Activated naive CD4-positive, alpha-beta T cell treated with anti-CD3 and anti-CD28 coated beads, Interleukin-2, amount 10 ng/mL, durations not matched to agents 7 days and 5 days (primary cell): ENCODE results near the gene SRP54.
"Not testable (repeated sequence)": the region's sequence is repeated elsewhere in the genome, so short reads cannot be mapped to it uniquely, and the experiment has no call there.

ENCODE experiments used
- CTCF ChIA-PET: fragments of 350-600 bp; sonication (Branson Sonifier 250); formaldehyde crosslinking; loops from one replicate; lab custom pipeline; 2021; ENCODE audit warnings: antibody characterized with exemption; lab: Charles Lee
- DNase-seq: peaks from one replicate; pipeline ENCODE4 v3.0.0-alpha.2; 2020
- H3K27ac Mint-ChIP-seq: one replicate; pipeline ENCODE4 v1.8.0; 2021; ENCODE audit warnings: mild to moderate bottlenecking, moderate library complexity, mixed read lengths
- H3K27me3 Mint-ChIP-seq: one replicate; pipeline ENCODE4 v1.8.0; 2021; ENCODE audit warnings: mild to moderate bottlenecking, mixed read lengths
- H3K36me3 Mint-ChIP-seq: one replicate; pipeline ENCODE4 v1.8.0; 2021; ENCODE audit warnings: mixed read lengths
- H3K4me1 Mint-ChIP-seq: one replicate; pipeline ENCODE4 v1.8.0; 2021; ENCODE audit warnings: mixed read lengths
- H3K4me3 Mint-ChIP-seq: one replicate; pipeline ENCODE4 v1.8.0; 2021; ENCODE audit warnings: mild to moderate bottlenecking, moderate library complexity, mixed read lengths
- H3K9me3 Mint-ChIP-seq: one replicate; pipeline ENCODE4 v1.8.0; 2021; ENCODE audit warnings: mixed read lengths

Gene SRP54

DNA sequence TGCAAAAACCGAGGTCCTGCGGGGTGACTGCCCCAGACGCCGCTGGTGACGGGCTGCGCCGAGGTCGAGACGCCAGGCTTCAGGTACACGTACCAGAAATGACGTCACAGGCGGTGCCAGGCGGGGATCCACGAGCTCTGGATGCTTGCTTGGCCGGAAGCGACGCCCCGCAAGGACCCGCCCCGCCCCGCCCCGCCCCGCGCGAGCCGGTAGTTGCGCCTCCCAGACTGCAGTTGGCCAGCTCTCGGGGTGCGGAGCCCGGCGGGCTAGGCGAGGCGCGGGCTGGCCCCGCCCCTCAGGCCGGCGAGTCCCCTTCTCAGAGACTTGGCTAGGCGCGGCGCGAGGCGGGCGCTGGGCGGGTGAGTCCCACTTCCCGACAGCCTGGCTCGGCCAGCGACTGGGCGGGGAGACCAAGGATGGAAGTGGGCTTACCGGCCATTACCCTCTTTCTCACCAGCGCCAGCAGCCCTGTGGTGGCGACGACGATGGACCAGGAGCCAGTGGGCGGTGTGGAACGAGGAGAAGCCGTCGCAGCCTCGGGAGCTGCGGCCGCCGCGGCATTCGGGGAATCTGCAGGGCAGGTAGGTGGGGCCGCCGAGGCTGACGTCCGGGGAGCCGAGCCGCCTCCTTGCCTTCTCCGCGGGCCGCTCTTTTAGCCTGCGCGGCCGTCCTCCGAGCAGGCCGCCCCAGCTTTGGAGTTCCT, 63.4 kb downstream of the SRP54 start, which contains the start of gene FAM177A1:
FAM177A1 (plus strand) TSS at position 225 of the 703 bp plus-strand sequence; CDS start at position 417, 192 bp downstream.
- Mint-ChIP-seq H3K4me1 (peaks cover 40% of the 10 kb centered on the region), H3K27me3 (no peaks in the 10 kb centered on the region), H3K9me3 (no peaks in the 10 kb centered on the region)

GRCh38 chr14:35046751-35047536, 64.2 kb downstream of the SRP54 start:
- Mint-ChIP-seq H3K4me3 (peak overlapping the region; percentile 90), H3K4me1 (peaks cover 42% of the 10 kb centered on the region), H3K27me3 (no peaks in the 10 kb centered on the region), H3K9me3 (no peaks in the 10 kb centered on the region), H3K36me3 (peaks cover 20% of the 10 kb centered on the region), H3K27ac (peak overlapping the region; percentile 99)
- DNase-seq = no peak
- CTCF ChIA-PET = interaction anchor here (1.2 to 1.8 kb wide), 4 partner anchors 9 to 357 kb away, joined by 3 to 9 read pairs (median 6); partner anchors contain the start of gene NFKBIA

More for the DNA sequence above, 63.4 kb downstream of the SRP54 start, which contains the start of gene FAM177A1:
- CTCF ChIA-PET = interaction anchor here (1.2 to 1.8 kb wide), 4 partner anchors 10 to 358 kb away, joined by 3 to 9 read pairs (median 6); partner anchors contain the start of gene NFKBIA
- peaks cover 15% of the 10 kb centered on the region for H3K36me3 Mint-ChIP-seq
- peak; percentile 99 for DNase-seq
- peak within 1 kb of the TSS; percentile 99 for H3K27ac Mint-ChIP-seq
- peak within 1 kb of the TSS; percentile 90 for H3K4me3 Mint-ChIP-seq

DNA sequence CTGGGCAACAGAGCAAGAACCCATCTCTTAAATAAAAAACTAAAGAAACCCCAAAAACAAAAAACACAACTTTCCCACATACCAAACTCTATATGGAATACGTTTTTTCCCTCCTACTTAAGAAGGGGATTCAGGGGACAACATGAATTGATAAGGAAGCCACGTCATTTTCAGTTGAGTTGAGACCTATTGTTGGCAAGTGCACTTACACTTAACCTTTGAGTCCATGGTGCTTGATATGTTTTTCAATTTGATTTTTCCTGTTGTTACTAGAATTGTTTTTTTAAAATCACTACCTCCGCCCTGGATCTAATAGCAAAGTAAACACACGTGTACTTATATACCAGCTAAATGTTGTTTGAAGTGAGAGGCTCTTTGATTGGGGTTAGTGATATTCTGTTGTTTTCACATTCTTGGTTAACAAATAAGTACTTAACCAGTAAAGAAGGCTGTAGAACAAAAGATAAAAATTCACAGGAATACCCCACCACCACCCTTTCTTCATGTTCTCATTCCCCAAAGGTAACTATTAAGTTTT, 65.3 kb downstream of the SRP54 start:
- Mint-ChIP-seq H3K27me3 (no peaks in the 10 kb centered on the region), H3K4me1 (peaks cover 42% of the 10 kb centered on the region), H3K9me3 (no peaks in the 10 kb centered on the region), H3K4me3 (peak overlapping the region; percentile 90), H3K27ac (peak overlapping the region; percentile 99), H3K36me3 (peaks cover 23% of the 10 kb centered on the region)
- CTCF ChIA-PET = no interaction called here
- DNase-seq = no peak

GRCh38 chr14:35050652-35051051, 67.9 kb downstream of the SRP54 start:
- CTCF ChIA-PET = no interaction called here
- Mint-ChIP-seq H3K27ac (no peak overlapping the region), H3K36me3 (peaks cover 26% of the 10 kb centered on the region), H3K4me1 (peaks cover 33% of the 10 kb centered on the region), H3K27me3 (no peaks in the 10 kb centered on the region), H3K9me3 (no peaks in the 10 kb centered on the region), H3K4me3 (no peak overlapping the region)
- DNase-seq = no peak

GRCh38 chr14:35051796-35052195, 69.0 kb downstream of the SRP54 start:
- Mint-ChIP-seq H3K4me1 (peaks cover 32% of the 10 kb centered on the region), H3K27ac (no peak overlapping the region)

GRCh38 chr14:35052637-35053036, 69.8 kb downstream of the SRP54 start:
- peaks cover 28% of the 10 kb centered on the region for H3K4me1 Mint-ChIP-seq
- no peak for DNase-seq
- CTCF ChIA-PET = no interaction called here
- H3K27ac Mint-ChIP-seq = no peak overlapping the region
- H3K27me3 Mint-ChIP-seq = no peaks in the 10 kb centered on the region
- H3K4me3 Mint-ChIP-seq = no peak overlapping the region
- peaks cover 31% of the 10 kb centered on the region for H3K36me3 Mint-ChIP-seq
- H3K9me3 Mint-ChIP-seq = no peaks in the 10 kb centered on the region

More at GRCh38 chr14:35051796-35052195, 69.0 kb downstream of the SRP54 start:
- CTCF ChIA-PET = no interaction called here
- Mint-ChIP-seq H3K27me3 (no peaks in the 10 kb centered on the region), H3K9me3 (no peaks in the 10 kb centered on the region), H3K36me3 (peaks cover 29% of the 10 kb centered on the region), H3K4me3 (no peak overlapping the region)
- no peak for DNase-seq

DNA sequence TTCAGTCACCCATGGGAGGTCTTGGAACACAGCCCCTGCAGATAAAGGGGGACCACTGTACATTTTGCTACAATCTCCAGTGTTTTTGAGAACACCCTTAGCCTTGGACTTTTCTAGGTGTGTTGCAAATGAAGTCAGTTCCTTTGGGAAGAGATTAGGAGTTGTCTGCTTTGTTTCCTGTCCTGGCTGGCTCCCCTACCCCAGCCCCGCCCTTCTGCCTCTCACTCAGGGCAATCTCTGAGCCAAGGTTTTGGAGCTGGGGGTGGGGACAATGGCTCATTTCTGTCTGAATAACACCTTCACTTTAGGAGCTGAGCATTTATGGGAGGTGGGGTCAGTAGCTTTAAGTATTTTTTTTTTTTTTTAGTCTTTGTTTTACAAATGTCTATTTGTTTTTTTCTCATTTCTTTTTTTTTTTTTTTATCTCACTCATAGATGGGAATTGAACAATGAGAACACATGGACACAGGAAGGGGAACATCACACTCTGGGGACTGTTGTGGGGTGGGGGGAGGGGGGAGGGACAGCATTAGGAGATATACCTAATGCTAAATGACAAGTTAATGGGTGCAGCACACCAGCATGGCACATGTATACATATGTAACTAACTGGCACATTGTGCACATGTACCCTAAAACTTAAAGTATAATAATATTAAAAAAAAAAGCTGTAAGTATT, 78.5 kb downstream of the SRP54 start:
- H3K27ac Mint-ChIP-seq, CTCF ChIA-PET: not testable (repeated sequence)
- H3K4me1 Mint-ChIP-seq = peaks cover 10% of the 10 kb centered on the region

DNA sequence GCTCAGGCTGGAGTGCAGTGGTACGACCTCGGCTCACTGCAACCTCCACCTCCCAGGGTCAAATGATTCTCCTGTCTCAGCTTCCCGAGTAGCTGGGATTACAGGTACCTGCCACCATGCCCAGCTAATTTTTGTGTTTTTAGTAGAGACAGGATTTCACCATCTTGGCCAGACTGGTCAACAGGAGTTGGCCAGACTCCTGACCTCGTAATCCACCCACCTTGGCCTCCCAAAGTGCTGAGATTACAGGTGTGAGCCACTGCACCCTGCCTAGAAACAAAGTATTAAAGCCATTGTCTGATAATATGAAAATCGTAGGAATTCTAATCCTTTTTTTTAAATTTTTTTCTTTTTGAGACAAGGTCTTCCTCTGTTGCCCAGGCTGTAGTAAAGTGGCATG, 82.9 kb downstream of the SRP54 start:
- H3K27ac Mint-ChIP-seq, H3K27me3 Mint-ChIP-seq, H3K9me3 Mint-ChIP-seq, DNase-seq, H3K4me3 Mint-ChIP-seq, H3K4me1 Mint-ChIP-seq: not testable (repeated sequence)
- CTCF ChIA-PET = interaction anchor here (0.6 to 1.0 kb wide), 2 partner anchors 9 to 164 kb away, joined by 3 read pairs; no protein-coding TSS in a partner anchor
- peaks cover 23% of the 10 kb centered on the region for H3K36me3 Mint-ChIP-seq

More for the DNA sequence above, 78.5 kb downstream of the SRP54 start:
- H3K27me3 Mint-ChIP-seq, H3K4me3 Mint-ChIP-seq, DNase-seq, H3K9me3 Mint-ChIP-seq: not testable (repeated sequence)
- peaks cover 20% of the 10 kb centered on the region for H3K36me3 Mint-ChIP-seq

DNA sequence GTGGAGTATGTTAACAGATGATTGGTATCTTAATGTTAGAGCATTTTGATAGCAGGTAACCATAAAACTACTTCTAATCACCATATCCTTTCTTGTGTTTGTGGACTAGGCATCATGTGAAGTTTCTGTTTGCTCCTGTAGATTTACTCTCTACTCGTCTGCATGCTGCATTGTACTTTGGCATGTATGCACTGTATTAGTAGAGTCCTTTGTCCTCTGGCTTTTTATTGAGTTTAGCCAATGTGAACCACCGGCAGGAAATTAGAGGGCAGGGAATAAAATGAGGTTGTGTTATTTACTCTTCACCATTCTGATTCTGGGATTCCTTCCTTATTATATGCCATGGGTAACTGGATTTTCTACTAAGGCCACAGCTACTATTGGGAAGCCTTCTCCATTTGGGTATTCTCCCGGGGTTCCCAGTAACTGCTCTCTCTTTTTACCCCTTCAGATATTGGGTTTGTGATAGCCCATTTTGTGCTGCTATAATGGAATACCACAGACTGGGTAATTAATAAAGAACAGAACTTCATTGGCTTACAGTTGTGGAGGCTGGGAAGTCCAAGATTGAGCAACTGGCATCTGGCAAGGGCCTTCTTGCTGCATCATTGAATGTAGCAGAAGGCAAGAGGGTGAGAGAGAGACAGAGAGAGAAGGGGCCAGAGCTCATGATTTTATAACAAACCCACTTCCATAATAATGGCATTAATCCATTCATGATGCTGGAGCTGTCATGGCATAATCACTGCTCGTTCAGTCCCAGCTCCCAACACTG, 85.6 kb downstream of the SRP54 start:
- DNase-seq = no peak
- Mint-ChIP-seq H3K27ac (no peak overlapping the region), H3K4me3 (no peak overlapping the region), H3K36me3 (peaks cover 20% of the 10 kb centered on the region), H3K27me3 (no peaks in the 10 kb centered on the region), H3K4me1 (no peaks in the 10 kb centered on the region), H3K9me3 (no peaks in the 10 kb centered on the region)
- CTCF ChIA-PET = interaction anchor here (0.7 kb wide), 1 partner anchor 9 kb away, joined by 3 read pairs; no protein-coding TSS in a partner anchor

GRCh38 chr14:35072226-35072625, 89.4 kb downstream of the SRP54 start:
- Mint-ChIP-seq H3K4me1 (no peaks in the 10 kb centered on the region), H3K36me3 (peaks cover 22% of the 10 kb centered on the region), H3K4me3 (no peak overlapping the region), H3K9me3 (no peaks in the 10 kb centered on the region), H3K27me3 (no peaks in the 10 kb centered on the region), H3K27ac (no peak overlapping the region)
- CTCF ChIA-PET = no interaction called here
- no peak for DNase-seq

DNA sequence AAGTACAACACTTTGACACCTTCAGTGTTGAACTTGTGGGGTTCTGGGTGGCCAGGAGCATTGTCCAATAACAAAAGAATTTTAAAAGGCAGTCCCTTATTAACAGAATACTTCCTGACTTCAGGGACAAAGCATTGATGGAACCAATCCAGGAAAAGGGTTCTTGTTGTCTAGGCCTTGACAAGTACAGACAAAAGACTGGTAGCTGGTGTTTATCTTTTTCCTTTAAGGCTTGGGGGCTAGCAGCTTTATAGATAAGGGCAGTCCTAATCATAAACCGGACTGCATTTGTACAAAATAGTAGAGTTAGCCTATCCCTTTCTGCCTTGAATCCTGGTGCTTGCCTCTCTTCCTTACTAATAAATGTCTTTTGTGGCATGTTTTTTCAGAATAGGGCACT, 90.7 kb downstream of the SRP54 start:
- Mint-ChIP-seq H3K9me3 (no peaks in the 10 kb centered on the region), H3K4me1 (no peaks in the 10 kb centered on the region), H3K4me3 (no peak overlapping the region), H3K36me3 (peaks cover 17% of the 10 kb centered on the region), H3K27me3 (no peaks in the 10 kb centered on the region), H3K27ac (no peak overlapping the region)
- DNase-seq = no peak
- CTCF ChIA-PET = no interaction called here

GRCh38 chr14:35078082-35078481, 95.3 kb downstream of the SRP54 start:
- Mint-ChIP-seq H3K4me3 (no peak overlapping the region), H3K36me3 (peaks cover 23% of the 10 kb centered on the region), H3K9me3 (no peaks in the 10 kb centered on the region), H3K4me1 (no peaks in the 10 kb centered on the region), H3K27ac (no peak overlapping the region), H3K27me3 (no peaks in the 10 kb centered on the region)
- no peak for DNase-seq
- CTCF ChIA-PET = interaction anchor here (0.8 kb wide), 1 partner anchor 9 kb away, joined by 3 read pairs; no protein-coding TSS in a partner anchor
